Mesenchymal stem cell (in vitro differentiated cells and primary cell): Measurements from ENCODE around the gene C1orf116.

Experiments used
- DNase-seq: peaks from one replicate; pipeline ENCODE4 v3.0.0-alpha.2; 2013
- H2AFZ ChIP-seq: one replicate; pipeline ENCODE4 v1.6.1; 2013; ENCODE audit warnings: low read depth, mild to moderate bottlenecking, control low read depth, inconsistent platforms, low read length, moderate library complexity
- H2AK5ac ChIP-seq: 2 replicates; pipeline ENCODE4 v1.6.1; 2013; ENCODE audit warnings: low read length, moderate library complexity, mild to moderate bottlenecking, inconsistent platforms; ENCODE audit not compliant: severe bottlenecking
- H2BK120ac ChIP-seq: one replicate; pipeline ENCODE4 v1.6.1; 2013; ENCODE audit warnings: low read depth, mild to moderate bottlenecking, inconsistent platforms, low read length, moderate library complexity
- H2BK12ac ChIP-seq, 2 experiments: one replicate each; pipeline ENCODE4 v1.6.1; 2013; ENCODE audit warnings: inconsistent platforms in 2 of 2, low read length in 2 of 2, mild to moderate bottlenecking in 2 of 2, moderate library complexity in 2 of 2, control low read depth in 1 of 2
- H2BK15ac ChIP-seq: one replicate; pipeline ENCODE4 v1.6.1; 2013; ENCODE audit warnings: mild to moderate bottlenecking, low read depth, inconsistent platforms; ENCODE audit not compliant: poor library complexity, severe bottlenecking
- H2BK5ac ChIP-seq: 2 replicates; pipeline ENCODE4 v1.6.1; 2013; ENCODE audit warnings: low read depth, mild to moderate bottlenecking, low read length, control low read depth, inconsistent platforms; ENCODE audit not compliant: poor library complexity, severe bottlenecking
- H3K14ac ChIP-seq, 2 experiments: one replicate each; pipeline ENCODE4 v1.6.1; 2013; ENCODE audit warnings: inconsistent platforms in 2 of 2, low read length in 2 of 2, control low read depth in 1 of 2, mild to moderate bottlenecking in 1 of 2, moderate library complexity in 1 of 2
- H3K18ac ChIP-seq, 2 experiments: one replicate each; pipeline ENCODE4 v1.6.1; 2013; ENCODE audit warnings: inconsistent platforms in 2 of 2, low read length in 2 of 2, control low read depth in 1 of 2, low read depth in 1 of 2, mild to moderate bottlenecking in 1 of 2
- H3K23ac ChIP-seq, 2 experiments: one replicate each; pipeline ENCODE4 v1.6.1; 2013; ENCODE audit warnings: inconsistent platforms in 2 of 2, low read length in 2 of 2, mild to moderate bottlenecking in 2 of 2, moderate library complexity in 2 of 2, control low read depth in 1 of 2
- H3K27ac ChIP-seq: 2 replicates; pipeline ENCODE4 v1.5.1; 2013; ENCODE audit warnings: mild to moderate bottlenecking, moderate library complexity, low read length, control low read depth, inconsistent platforms; ENCODE audit not compliant: poor library complexity, severe bottlenecking
- H3K27me3 ChIP-seq, 2 experiments: 2 replicates each; pipeline versions ENCODE4 v1.6.1 to v1.7.0; 2013; ENCODE audit warnings: low read length in 2 of 2, mild to moderate bottlenecking in 2 of 2, moderate library complexity in 2 of 2, control low read depth in 1 of 2, inconsistent platforms in 1 of 2; ENCODE audit not compliant: control insufficient read depth in 1 of 2, insufficient read depth in 1 of 2
- H3K36me3 ChIP-seq, 2 experiments: 2 replicates each; pipeline versions ENCODE4 v1.6.1 to v1.7.0; 2013; ENCODE audit warnings: low read length in 2 of 2, control low read depth in 1 of 2, inconsistent platforms in 1 of 2, low read depth in 1 of 2, mild to moderate bottlenecking in 1 of 2; ENCODE audit not compliant: insufficient read depth in 2 of 2, control insufficient read depth in 1 of 2
- H3K4ac ChIP-seq, 2 experiments: one replicate each; pipeline ENCODE4 v1.6.1; 2013; ENCODE audit warnings: inconsistent platforms in 2 of 2, low read length in 2 of 2, mild to moderate bottlenecking in 2 of 2, moderate library complexity in 2 of 2, control low read depth in 1 of 2, low read depth in 1 of 2
- H3K4me1 ChIP-seq: 2 replicates; pipeline ENCODE4 v1.6.1; 2013; ENCODE audit warnings: low read depth, low read length, control low read depth; ENCODE audit not compliant: control insufficient read depth, insufficient read depth
- H3K4me2 ChIP-seq: 2 replicates; pipeline ENCODE4 v1.6.1; 2013; ENCODE audit warnings: low read length, mild to moderate bottlenecking, inconsistent platforms; ENCODE audit not compliant: poor library complexity, severe bottlenecking
- H3K4me3 ChIP-seq, 2 experiments: 2 replicates each; pipeline versions ENCODE4 v1.5.1 to v1.7.0; 2013; ENCODE audit warnings: low read length in 2 of 2, mild to moderate bottlenecking in 2 of 2, control low read depth in 1 of 2, low read depth in 1 of 2; ENCODE audit not compliant: insufficient read depth in 1 of 2
- H3K79me1 ChIP-seq: replicated peaks from 2 replicates; pipeline ENCODE4 v1.6.1; 2013; ENCODE audit warnings: mild to moderate bottlenecking, control low read depth, low read length, inconsistent platforms; ENCODE audit not compliant: poor library complexity, severe bottlenecking
- H3K9ac ChIP-seq: 2 replicates; pipeline ENCODE4 v1.7.0; 2013; ENCODE audit warnings: mild to moderate bottlenecking, low read length, moderate library complexity
- H3K9me3 ChIP-seq: 2 replicates; pipeline ENCODE4 v1.7.0; 2013; ENCODE audit warnings: mild to moderate bottlenecking, low read length; ENCODE audit not compliant: control insufficient read depth
- H4K8ac ChIP-seq: one replicate; pipeline ENCODE4 v1.6.1; 2013; ENCODE audit warnings: inconsistent platforms, mild to moderate bottlenecking, low read length, moderate library complexity
- H4K91ac ChIP-seq: one replicate; pipeline ENCODE4 v1.6.1; 2013; ENCODE audit warnings: mild to moderate bottlenecking, low read length, inconsistent platforms
- WGBS: methylation state at CpG from one replicate; pipeline ENCODE4 v1.1.7; 2013; ENCODE audit warnings: mixed read lengths; 5-methylcytosine and 5-hydroxymethylcytosine counted together

Gene C1orf116

GRCh38 chr1:207069858-207070506 lies 37.4 kb upstream of the C1orf116 start:
- Histone ChIP-seq H3K9ac (no peak overlapping the region), H3K36me3 (peaks cover 21 to 70% of the 10 kb centered on the region in 2 experiments), H4K8ac (no peak overlapping the region), H4K91ac (no peak overlapping the region), H3K27me3 (no peaks in the 10 kb centered on the region), H3K79me1 (no peaks in the 10 kb centered on the region), H3K4me2 (no peak overlapping the region), H3K4ac (no peak overlapping the region), H3K4me3 (no peak overlapping the region), H2BK120ac (no peak overlapping the region), H3K23ac (no peak overlapping the region), H3K14ac (no peak overlapping the region), H2AK5ac (no peak overlapping the region), H3K18ac (no peak overlapping the region), H2BK5ac (no peak overlapping the region), H2BK15ac (no peak overlapping the region), H2AFZ (no peak overlapping the region), H3K27ac (no peak overlapping the region), H3K9me3 (no peaks in the 10 kb centered on the region), H2BK12ac (no peak overlapping the region), H3K4me1 (no peaks in the 10 kb centered on the region)
- WGBS: 94% methylated on average over 5 of the region's 5 CpGs
- no peak for DNase-seq

GRCh38 chr1:207069061-207069460 lies 36.5 kb upstream of the C1orf116 start:
- H3K9ac ChIP-seq: no peak overlapping the region
- H3K36me3 ChIP-seq: peaks cover 21 to 74% of the 10 kb centered on the region in 2 experiments
- no peak overlapping the region for H3K18ac ChIP-seq
- H3K4me3 ChIP-seq: no peak overlapping the region
- no peak overlapping the region for H2BK15ac ChIP-seq
- no peak overlapping the region for H3K4ac ChIP-seq
- no peak overlapping the region for H2BK5ac ChIP-seq
- no peak overlapping the region for H4K91ac ChIP-seq
- H4K8ac ChIP-seq: no peak overlapping the region
- no peak overlapping the region for H3K23ac ChIP-seq
- no peak overlapping the region for H2BK120ac ChIP-seq
- no peak overlapping the region for H2AK5ac ChIP-seq
- no peaks in the 10 kb centered on the region for H3K9me3 ChIP-seq
- 45% methylated on average over 2 of the region's 3 CpGs for WGBS
- H3K4me1 ChIP-seq: no peaks in the 10 kb centered on the region
- H2BK12ac ChIP-seq: no peak overlapping the region
- H3K14ac ChIP-seq: no peak overlapping the region
- no peaks in the 10 kb centered on the region for H3K79me1 ChIP-seq
- H3K27me3 ChIP-seq: no peaks in the 10 kb centered on the region
- H2AFZ ChIP-seq: no peak overlapping the region
- DNase-seq: no peak
- H3K27ac ChIP-seq: no peak overlapping the region
- no peak overlapping the region for H3K4me2 ChIP-seq

GRCh38 chr1:207067665-207068064 lies 35.1 kb upstream of the C1orf116 start:
- Histone ChIP-seq H3K14ac (no peak overlapping the region), H2AFZ (no peak overlapping the region), H3K4me1 (no peaks in the 10 kb centered on the region), H2BK120ac (no peak overlapping the region), H2AK5ac (no peak overlapping the region), H3K27ac (no peak overlapping the region), H3K18ac (no peak overlapping the region), H3K9me3 (no peaks in the 10 kb centered on the region), H4K91ac (no peak overlapping the region), H3K4me2 (no peak overlapping the region), H3K23ac (no peak overlapping the region), H2BK15ac (no peak overlapping the region), H3K4ac (no peak overlapping the region), H3K36me3 (peaks cover 27 to 87% of the 10 kb centered on the region in 2 experiments), H2BK12ac (no peak overlapping the region), H3K79me1 (no peaks in the 10 kb centered on the region), H3K9ac (no peak overlapping the region), H2BK5ac (no peak overlapping the region), H4K8ac (no peak overlapping the region), H3K27me3 (no peaks in the 10 kb centered on the region), H3K4me3 (no peak overlapping the region)
- DNase-seq: no peak
- 100% methylated on average over 3 of the region's 5 CpGs for WGBS

GRCh38 chr1:207067185-207067584 lies 34.6 kb upstream of the C1orf116 start:
- peaks cover 30 to 87% of the 10 kb centered on the region in 2 experiments for H3K36me3 ChIP-seq
- no peak overlapping the region for H3K27ac ChIP-seq
- no peak overlapping the region for H2BK5ac ChIP-seq
- H4K91ac ChIP-seq: no peak overlapping the region
- H3K4ac ChIP-seq: no peak overlapping the region
- no peak overlapping the region for H2BK15ac ChIP-seq
- no peak overlapping the region for H4K8ac ChIP-seq
- H3K9me3 ChIP-seq: no peaks in the 10 kb centered on the region
- H3K23ac ChIP-seq: no peak overlapping the region
- H2AFZ ChIP-seq: no peak overlapping the region
- H2AK5ac ChIP-seq: no peak overlapping the region
- H3K9ac ChIP-seq: no peak overlapping the region
- WGBS: 90% methylated on average over 3 of the region's 3 CpGs
- no peaks in the 10 kb centered on the region for H3K27me3 ChIP-seq
- H2BK12ac ChIP-seq: no peak overlapping the region
- H3K4me3 ChIP-seq: no peak overlapping the region
- H3K18ac ChIP-seq: no peak overlapping the region
- no peak for DNase-seq
- H2BK120ac ChIP-seq: no peak overlapping the region
- no peaks in the 10 kb centered on the region for H3K79me1 ChIP-seq
- no peaks in the 10 kb centered on the region for H3K4me1 ChIP-seq
- no peak overlapping the region for H3K4me2 ChIP-seq
- H3K14ac ChIP-seq: no peak overlapping the region
